Panc1 (cell line): ENCODE data around the gene PPP1R1C. TPM values are rescaled to one million over a fixed set of nuclear protein-coding genes. Genes with fewer than 3 reads are reported as not detected.

ENCODE experiments used
- ATAC-seq: fragments of 200-7000 bp; cut with Tn5 transposase; 2 replicates; pipeline ENCODE4 v1.9.1; 2020; ENCODE audit warnings: mild to moderate bottlenecking, moderate library complexity
- BruUV-seq: library from RNA; stranded (reverse); fragments of 400-500 nt; replicated peaks from 2 replicates; lab custom pipeline; 2021; lab: Mats Ljungman, UMichigan
- CTCF ChIA-PET: fragments of 300-600 bp; sonication (Branson Sonifier 250); formaldehyde crosslinking; loops from one replicate; lab custom pipeline; 2022; ENCODE audit warnings: antibody characterized with exemption; lab: Charles Lee
- POLR2A ChIA-PET: fragments of 300-600 bp; sonication (Branson Sonifier 250); formaldehyde crosslinking; loops from one replicate; lab custom pipeline; 2022; ENCODE audit warnings: antibody characterized with exemption; lab: Charles Lee
- DNase-seq: peaks from one replicate; pipeline ENCODE4 v3.0.0-alpha.2; 2010; ENCODE audit warnings: low read depth, low spot score
- H3K27ac ChIP-seq: 2 replicates; pipeline ENCODE4 v1.5.1; 2011; ENCODE audit warnings: mild to moderate bottlenecking, low read length, inconsistent platforms
- H3K27me3 ChIP-seq: fragments of 200-500 bp; sonication (Bioruptor generic); 2 replicates; pipeline ENCODE4 v1.6.0; 2014; ENCODE audit warnings: low read length, inconsistent platforms; ENCODE audit not compliant: control insufficient read depth, insufficient read depth
- H3K36me3 ChIP-seq: fragments of 200-500 bp; sonication (Bioruptor generic); 2 replicates; pipeline ENCODE4 v1.5.1; 2014; ENCODE audit warnings: inconsistent platforms, mild to moderate bottlenecking, low read length, moderate library complexity; ENCODE audit not compliant: control insufficient read depth, insufficient read depth
- H3K4me1 ChIP-seq: 2 replicates; pipeline ENCODE4 v1.5.1; 2011; ENCODE audit warnings: inconsistent platforms, mild to moderate bottlenecking, low read length, moderate library complexity; ENCODE audit not compliant: control insufficient read depth, insufficient read depth
- H3K4me3 ChIP-seq, 2 experiments: 2 replicates each; pipeline ENCODE4 v1.5.1; 2011 to 2012; ENCODE audit warnings: low read depth in 2 of 2, low read length in 2 of 2, mild to moderate bottlenecking in 2 of 2, inconsistent platforms in 1 of 2, moderate library complexity in 1 of 2
- H3K9me3 ChIP-seq: fragments of 200-500 bp; sonication (Bioruptor generic); 2 replicates; pipeline ENCODE4 v1.5.1; 2014; ENCODE audit warnings: low read depth, mild to moderate bottlenecking, inconsistent platforms, low read length, moderate library complexity; ENCODE audit not compliant: control insufficient read depth, insufficient read depth
- POLR2AphosphoS5 ChIP-seq: IDR thresholded peaks from 2 replicates; pipeline ENCODE4 v1.6.1; 2012; ENCODE audit warnings: mild to moderate bottlenecking, low read depth, low read length, moderate library complexity
- REST ChIP-seq, 2 experiments: IDR thresholded peaks; 2 replicates each; pipeline ENCODE4 v1.6.1; 2011 to 2012; ENCODE audit warnings: low read depth in 2 of 2, control low read depth in 1 of 2, low read length in 1 of 2, mild to moderate bottlenecking in 1 of 2, moderate library complexity in 1 of 2; ENCODE audit not compliant: insufficient read depth in 1 of 2
- SIN3A ChIP-seq: IDR thresholded peaks from 2 replicates; pipeline ENCODE4 v1.6.1; 2012; ENCODE audit warnings: low read depth, mild to moderate bottlenecking, low read length, moderate library complexity, borderline replicate concordance; ENCODE audit not compliant: insufficient read depth
- TCF7L2 ChIP-seq: IDR thresholded peaks from 2 replicates; pipeline ENCODE4 v1.6.1; 2011; ENCODE audit warnings: mild to moderate bottlenecking, low read depth, low read length, inconsistent platforms
- in situ Hi-C: cut with HindIII; loops from 2 replicates; pipeline ENCODE4 v1.10.0; 2016; ENCODE audit warnings: low sequenced_read_pairs, low pct_unique_long_range_greater_than_20kb
- intact Hi-C: fragments of 100-400 bp; cut with micrococcal nuclease; formaldehyde crosslinking; loops from one replicate; pipeline ENCODE4 v1.10.0; 2022; ENCODE audit not compliant: unreplicated experiment
- total RNA-seq: library from RNA; stranded (reverse); gene quantifications from one replicate; pipeline ENCODE4 v1.2.1, GENCODE V29; 2021; ENCODE audit not compliant: unreplicated experiment
- TF ChIP-seq, protein P1 (sequence below): fragments of 450-650 bp; IDR thresholded peaks from 2 replicates; pipeline ENCODE4 v1.5.1; 2017; ENCODE audit warnings: mild to moderate bottlenecking

PPP1R1C gene
- total RNA-seq, 1 experiment from 2014 or later: 2.6 TPM

- POLR2A ChIA-PET: interaction anchor here (0.6 kb wide), 1 partner anchor 36 kb away, joined by 3 read pairs; no protein-coding TSS in a partner anchor
These were observed 63.0 kb downstream of the PPP1R1C start for GRCh38 chr2:182048621-182049020.

DNA sequence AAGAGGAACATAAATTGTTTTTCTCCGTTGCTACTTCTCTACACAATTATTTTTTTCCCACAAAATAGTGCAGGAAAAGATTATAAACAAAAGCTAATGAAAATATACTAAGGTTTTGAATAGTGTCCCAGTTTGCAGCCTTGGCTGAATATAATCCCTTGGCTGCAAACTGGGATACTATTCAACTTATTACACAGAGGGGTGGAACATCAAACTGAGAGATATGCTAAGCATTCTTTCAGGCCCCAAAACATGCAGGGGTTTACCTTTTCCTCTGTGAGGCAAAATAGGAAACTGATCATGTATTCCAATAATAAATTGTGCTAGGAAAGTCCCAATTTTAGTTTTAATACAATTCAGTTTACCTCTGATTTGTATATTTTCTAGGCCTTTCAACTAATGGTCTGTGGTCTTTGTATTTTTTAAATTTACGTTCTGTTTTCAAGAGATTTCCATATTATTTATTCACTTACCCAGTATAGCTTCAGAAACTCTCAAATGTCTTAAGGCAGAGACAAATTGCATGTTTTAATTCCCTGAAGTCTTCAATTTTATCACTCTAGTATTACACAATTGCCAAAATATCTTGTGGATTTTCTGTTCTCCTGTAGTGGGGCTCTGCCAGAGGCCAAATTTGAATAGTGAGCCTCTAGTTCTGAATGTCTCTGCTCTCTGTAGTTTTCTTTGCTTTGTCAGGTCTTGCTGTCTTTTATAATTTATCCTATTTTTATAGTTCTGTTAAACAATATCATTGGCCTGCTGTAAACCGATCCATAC lies 63.9 kb downstream of the PPP1R1C start:
- no peaks in the 10 kb centered on the region for H3K36me3 ChIP-seq
- TF ChIP-seq SIN3A (no peak), POLR2AphosphoS5 (no peak), TCF7L2 (no peak), REST (IDR thresholded peaks at IDR 0.05; ENCODE audit: insufficient read depth in 1 of 2, low read depth in 2 of 2, low read length in 1 of 2) (no peak)
- TF ChIP-seq, protein P1, sequence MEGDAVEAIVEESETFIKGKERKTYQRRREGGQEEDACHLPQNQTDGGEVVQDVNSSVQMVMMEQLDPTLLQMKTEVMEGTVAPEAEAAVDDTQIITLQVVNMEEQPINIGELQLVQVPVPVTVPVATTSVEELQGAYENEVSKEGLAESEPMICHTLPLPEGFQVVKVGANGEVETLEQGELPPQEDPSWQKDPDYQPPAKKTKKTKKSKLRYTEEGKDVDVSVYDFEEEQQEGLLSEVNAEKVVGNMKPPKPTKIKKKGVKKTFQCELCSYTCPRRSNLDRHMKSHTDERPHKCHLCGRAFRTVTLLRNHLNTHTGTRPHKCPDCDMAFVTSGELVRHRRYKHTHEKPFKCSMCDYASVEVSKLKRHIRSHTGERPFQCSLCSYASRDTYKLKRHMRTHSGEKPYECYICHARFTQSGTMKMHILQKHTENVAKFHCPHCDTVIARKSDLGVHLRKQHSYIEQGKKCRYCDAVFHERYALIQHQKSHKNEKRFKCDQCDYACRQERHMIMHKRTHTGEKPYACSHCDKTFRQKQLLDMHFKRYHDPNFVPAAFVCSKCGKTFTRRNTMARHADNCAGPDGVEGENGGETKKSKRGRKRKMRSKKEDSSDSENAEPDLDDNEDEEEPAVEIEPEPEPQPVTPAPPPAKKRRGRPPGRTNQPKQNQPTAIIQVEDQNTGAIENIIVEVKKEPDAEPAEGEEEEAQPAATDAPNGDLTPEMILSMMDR: no peak
- ATAC-seq (no peak), DNase-seq (no peak)
- H3K4me3 ChIP-seq: no peak overlapping the region
- POLR2A ChIA-PET: no interaction called here
- no peaks in the 10 kb centered on the region for H3K9me3 ChIP-seq
- CTCF ChIA-PET: no interaction called here
- no TSS peak for BruUV-seq
- no peaks in the 10 kb centered on the region for H3K27me3 ChIP-seq
- intact Hi-C loops (no loop called here), in situ Hi-C loops (no loop called here)
- H3K4me1 ChIP-seq: no peaks in the 10 kb centered on the region
- no peak overlapping the region for H3K27ac ChIP-seq

More at GRCh38 chr2:182048621-182049020, 63.0 kb downstream of the PPP1R1C start:
- no peaks in the 10 kb centered on the region for H3K4me1 ChIP-seq
- CTCF ChIA-PET: no interaction called here
- H3K36me3 ChIP-seq: no peaks in the 10 kb centered on the region
- no peaks in the 10 kb centered on the region for H3K27me3 ChIP-seq
- in situ Hi-C loops: no loop called here
- ATAC-seq (no peak), DNase-seq (no peak)
- TF ChIP-seq POLR2AphosphoS5 (no peak), REST (IDR thresholded peaks at IDR 0.05; ENCODE audit: insufficient read depth in 1 of 2, low read depth in 2 of 2, low read length in 1 of 2) (no peak), TCF7L2 (no peak), SIN3A (no peak)
- TF ChIP-seq, protein P1: no peak
- H3K4me3 ChIP-seq: no peak overlapping the region
- no TSS peak for BruUV-seq
- intact Hi-C loops: no loop called here
- H3K9me3 ChIP-seq: no peaks in the 10 kb centered on the region
- H3K27ac ChIP-seq: no peak overlapping the region
